ENCODE results near the gene PAPOLG.
A peak's percentile ranks its signal among the peaks of the same experiment; 100 is the strongest.
"Not testable (repeated sequence)": the region's sequence is repeated elsewhere in the genome, so short reads cannot be mapped to it uniquely, and the experiment has no call there.

Gene PAPOLG

GRCh38 chr2:60775048-60775639 is 19.1 kb downstream of the PAPOLG start:
- DNase-seq = no peak

GRCh38 chr2:60778352-60778751 is 22.3 kb downstream of the PAPOLG start:
- no peak for DNase-seq

DNA sequence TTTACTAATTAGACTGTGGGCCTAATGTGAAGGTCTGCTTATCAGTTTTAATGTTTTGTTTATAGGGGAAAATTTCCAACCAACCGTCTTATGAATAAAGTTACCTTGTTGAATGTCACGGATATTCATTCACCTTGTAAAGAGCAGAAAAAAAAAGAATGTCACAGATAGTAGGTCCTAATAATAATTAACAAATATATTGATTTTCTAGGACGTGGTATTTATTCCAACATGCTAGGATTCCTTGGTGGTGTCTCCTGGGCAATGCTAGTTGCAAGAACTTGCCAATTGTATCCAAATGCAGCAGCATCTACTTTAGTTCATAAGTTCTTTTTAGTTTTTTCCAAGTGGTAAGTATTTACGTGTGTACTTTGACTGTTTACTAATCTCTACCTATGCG is 23.4 kb downstream of the PAPOLG start:
- no peak for DNase-seq

GRCh38 chr2:60780721-60781120 is 24.7 kb downstream of the PAPOLG start:
- no peak for DNase-seq

DNA sequence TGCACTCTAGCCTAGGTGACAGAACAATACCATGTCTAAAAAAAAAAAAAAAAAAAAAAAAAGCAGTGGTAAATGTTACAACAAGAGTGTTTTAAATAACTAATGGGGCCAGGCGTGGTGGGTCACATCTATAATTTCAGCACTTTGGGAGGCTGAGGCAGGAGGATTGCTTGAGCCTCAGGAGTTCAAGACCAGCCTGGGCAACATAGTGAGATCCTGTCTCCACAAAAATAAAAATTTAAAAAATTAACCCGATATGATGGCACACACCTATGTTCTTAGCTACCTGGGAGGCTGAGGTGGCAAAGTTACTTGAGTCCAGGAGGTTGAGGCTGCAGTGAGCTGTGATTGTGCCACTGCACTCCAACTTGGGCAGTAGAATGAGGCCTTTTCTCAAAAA is 37.1 kb downstream of the PAPOLG start:
- no peak for DNase-seq

DNA sequence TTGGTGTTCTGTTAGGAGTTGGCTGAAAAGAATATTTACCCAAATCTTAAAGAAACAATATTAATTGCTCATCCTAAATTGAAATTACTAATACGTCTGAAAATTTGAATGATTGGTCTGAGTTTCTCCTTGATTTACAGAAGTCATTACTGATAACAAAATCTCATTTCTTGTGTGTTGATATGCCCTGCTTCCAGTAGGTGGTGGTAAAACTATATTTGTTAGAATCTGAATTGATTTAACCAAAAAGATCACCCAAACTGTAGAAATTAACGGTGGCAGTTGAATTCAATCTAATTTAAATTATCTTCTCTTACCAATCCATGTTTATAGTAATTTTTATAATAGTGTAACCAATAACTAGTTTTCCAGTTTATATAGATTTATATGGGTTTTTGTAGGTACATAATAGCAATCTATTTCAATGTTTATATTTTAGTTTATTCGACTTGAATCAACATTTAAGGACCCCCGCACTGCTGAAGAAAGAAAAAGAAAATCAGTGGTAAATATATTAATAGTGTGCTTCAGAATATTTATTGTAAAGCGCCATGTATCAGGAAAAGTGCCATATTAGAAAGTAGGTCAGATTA is 38.3 kb downstream of the PAPOLG start:
- DNase-seq = no peak

DNA sequence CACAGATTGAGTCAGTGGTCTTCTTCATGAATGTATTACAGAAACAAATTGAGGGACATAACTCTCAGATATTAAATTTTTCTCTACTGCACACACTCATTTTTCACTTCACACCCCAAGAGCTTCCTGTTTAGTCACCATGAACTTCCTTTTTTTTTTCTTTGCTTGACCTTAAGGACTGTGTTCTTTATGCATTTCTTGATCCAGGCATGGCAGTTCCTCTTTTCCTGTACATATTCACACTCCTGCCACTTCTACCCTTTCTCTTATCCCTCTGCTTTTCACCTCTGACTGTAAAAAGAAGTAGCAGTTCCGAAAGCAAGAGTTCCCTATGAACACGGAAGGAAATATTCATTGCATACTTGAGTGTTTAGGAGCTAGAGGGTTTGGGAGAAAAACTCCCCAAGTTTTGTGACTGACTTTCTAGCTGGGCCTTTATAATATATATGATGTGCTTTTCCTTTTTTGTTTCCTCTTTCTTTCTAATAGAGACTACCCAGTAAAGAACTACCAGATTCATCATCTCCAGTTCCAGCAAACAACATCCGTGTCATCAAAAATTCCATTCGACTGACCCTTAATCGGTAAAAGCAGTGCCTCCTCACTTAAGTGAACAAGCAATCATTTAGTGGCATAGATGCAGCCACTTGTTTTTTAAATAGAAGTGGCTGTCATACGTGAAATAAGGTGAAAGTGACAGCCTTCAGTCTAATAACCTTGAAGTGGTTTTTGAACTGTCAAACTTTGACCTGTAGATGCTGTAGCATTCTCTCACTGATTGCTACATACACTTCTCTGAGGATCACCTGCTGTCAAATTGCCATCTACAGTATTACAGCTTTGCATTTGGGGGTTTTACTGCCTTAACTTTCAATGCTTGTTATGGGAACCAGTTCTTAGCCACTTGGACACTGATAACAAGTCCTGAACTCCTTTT is 40.8 kb downstream of the PAPOLG start:
- peak; percentile 30 for DNase-seq

DNA sequence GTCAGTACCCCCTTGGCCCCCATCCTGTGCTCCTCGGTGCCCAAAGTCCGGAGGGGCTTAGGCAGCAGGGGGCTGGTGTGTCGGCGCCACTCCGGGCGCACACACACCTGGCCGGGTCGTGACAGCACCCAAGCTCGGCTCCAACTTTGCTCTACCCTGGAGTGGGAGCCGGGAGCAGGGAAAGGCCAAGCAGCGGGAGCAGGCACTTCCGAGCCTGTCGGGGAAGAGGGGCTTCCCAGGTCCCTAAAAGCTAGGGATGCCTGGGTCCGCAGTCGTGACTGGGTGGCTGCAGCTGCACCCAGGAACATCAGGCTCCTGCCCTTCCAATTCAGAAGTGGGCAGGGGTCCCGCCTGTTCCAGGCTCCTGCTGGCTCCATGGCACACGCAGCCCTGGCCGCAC is 48.4 kb downstream of the PAPOLG start:
- DNase-seq = no peak

DNA sequence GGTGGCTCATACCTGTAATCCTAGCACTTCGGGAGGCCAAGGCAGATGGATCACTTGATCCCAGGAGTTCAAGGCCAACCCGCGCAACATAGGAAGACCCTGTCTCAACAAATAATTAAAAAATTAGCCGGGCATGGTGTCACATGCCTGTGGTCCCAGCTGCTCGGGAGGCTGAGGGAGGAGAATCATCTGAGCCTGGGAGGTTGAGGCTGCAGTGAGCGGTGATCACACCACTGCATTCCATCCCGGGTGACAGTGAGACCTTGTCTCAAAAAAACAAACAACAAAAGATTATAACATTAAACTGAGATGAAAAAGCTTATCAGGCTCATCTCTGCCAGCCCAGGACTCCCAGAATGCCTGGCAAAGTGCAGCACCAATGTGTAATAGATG is 50.5 kb downstream of the PAPOLG start:
- no peak for DNase-seq

- no peak for DNase-seq
Measured at GRCh38 chr2:60806988-60807681, 51.1 kb downstream of the PAPOLG start.

- DNase-seq = no peak
Measured at GRCh38 chr2:60808330-60808801, 52.3 kb downstream of the PAPOLG start.

DNA sequence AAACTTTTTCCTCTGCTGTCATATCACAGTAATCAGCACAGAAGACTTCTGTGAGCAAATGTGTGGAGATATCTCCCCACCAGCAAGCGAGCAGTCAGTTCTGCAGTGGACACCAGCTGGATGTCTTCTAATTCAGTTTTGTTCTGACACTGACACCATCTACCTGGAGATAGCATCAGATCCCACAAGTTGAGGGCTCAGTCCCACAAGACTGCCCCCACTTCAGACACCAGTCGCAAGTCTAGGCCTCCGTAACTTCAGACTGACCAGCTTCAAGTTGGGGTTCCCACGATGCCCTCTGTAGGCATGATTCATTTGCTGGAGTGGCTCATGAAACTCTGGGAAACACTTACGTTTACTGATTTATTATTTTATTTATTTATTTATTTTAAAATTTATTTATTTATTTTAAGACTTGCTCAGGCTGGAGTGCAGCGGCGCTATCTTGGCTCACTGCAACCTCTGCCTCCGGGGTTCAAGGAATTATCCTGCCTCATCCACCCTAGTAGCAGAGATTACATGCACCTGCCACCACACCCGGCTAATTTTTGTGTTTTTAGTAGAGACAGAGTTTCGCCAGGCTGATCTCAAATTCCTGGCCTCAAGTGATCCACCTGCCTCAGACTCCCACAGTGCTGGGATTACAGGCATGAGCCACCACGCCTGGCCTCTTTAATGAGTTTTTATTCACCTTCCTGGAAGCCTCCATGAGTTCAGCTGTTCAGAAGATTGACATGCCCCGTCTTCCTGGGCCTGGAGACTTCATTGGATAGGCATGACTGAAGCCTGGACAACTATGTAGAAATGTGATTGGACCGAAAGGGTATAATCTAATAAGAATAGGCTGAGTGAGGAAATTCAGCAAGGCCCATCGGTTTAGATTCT is 55.7 kb downstream of the PAPOLG start:
- DNase-seq = no peak

DNA sequence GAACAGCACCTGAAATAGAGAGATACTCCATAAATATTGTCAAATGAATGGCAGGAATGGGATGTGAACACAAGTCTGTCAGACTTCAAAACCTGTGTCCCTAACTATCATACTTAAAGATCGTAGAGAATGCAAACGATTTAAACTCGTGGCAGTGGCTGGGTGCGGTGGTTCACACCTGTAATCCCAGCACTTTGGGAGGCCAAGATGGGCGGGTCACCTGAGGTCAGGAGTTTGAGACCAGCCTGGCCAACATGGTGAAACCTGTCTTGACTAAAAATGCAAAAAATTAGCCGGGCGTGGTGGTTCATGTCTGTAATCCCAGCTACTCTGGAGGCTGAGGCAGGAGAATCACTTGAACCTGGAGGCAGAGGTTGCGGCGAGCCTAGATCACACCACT is 61.1 kb downstream of the PAPOLG start:
- DNase-seq = not testable (repeated sequence)

- no peak for DNase-seq
Measured at GRCh38 chr2:60818272-60818671, 62.2 kb downstream of the PAPOLG start.

DNA sequence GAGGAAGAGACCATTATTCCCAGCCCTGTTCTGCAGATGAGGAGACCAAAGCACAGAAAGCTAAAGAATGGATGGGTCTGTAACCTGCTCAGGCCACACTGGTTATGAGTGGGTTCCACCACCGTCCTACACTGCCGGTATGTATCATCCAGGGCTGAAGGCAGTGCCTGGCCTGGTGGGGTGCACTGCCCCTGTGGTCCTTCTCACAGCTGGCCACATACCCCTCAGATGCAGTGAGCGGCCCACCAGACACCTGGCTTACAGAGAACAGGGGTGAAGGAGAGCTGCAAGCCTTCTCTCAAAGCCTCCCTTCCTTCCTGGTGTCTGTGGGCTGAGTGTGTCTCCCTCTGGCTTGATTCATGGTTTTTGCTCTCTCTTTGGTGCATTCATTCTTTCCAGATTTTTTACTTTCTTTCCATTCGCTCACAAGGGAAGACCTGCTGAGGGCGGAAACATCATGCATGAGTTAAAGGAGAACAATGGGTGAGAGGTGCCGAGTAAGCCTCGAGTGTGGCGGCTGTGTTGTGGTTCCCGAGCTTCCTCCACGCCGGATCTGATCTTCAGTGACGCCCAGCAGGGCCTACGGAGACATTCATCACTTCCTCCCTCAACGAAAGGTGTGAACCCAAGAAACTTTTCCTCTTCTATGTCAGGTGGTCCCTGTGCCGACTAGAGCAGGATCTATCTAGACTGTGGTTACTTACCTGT is 63.2 kb downstream of the PAPOLG start:
- DNase-seq = no peak

- no peak for DNase-seq
Measured at GRCh38 chr2:60819936-60820335, 63.9 kb downstream of the PAPOLG start.

GRCh38 chr2:60820416-60821132 is 64.5 kb downstream of the PAPOLG start:
- no peak for DNase-seq

- no peak for DNase-seq
Measured at GRCh38 chr2:60821133-60821469, 65.0 kb downstream of the PAPOLG start.

DNA sequence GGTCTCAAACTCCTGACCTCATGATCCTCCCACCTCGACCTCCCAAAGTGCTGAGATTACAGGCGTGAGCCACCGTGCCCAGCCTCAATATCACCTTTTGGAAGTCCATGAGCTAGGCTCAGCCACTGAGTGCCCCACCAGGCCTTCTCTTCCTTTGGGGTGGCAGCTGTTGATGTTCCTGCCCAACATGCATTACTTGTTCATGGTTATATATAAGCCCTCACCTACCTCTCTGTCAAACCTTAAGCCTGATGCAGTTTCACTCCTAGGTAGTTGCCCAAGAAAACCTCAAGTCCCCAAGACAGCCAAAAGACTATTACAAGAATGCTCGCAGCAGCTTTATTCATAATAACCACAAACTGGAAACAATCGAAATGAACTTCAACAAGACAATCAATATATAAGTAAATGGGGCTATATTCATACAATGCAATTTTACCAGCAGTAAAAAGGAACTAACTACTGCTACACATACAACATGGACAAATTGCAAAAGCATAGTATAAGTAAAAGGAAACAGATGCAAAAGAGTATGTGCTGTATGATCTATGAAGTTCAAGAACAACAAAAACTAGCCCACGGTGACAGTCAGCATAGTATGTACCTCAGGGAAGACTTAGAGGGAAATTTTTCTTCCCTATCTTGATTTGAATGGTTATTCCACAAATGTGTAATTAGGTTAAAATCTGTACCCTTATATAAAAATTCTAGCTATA is 65.7 kb downstream of the PAPOLG start:
- DNase-seq = no peak

DNA sequence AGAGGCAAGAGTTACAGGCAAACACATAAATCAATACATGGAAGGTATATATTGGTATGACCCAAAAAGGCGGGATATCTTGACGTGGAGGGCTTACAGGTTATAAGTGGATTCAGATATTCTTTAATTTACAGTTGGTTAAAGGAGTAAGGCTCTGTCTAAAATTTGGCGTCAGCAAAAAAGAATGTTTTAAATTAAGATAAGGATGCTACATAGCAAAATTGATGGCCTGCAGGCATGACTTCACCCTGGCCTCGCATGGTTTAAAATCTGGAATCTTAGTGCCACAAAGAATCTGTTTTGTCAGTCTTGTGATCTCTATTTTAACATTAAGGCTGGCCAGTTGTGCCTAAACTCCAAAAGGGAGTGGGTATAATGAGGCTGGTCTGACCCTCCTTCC is 66.9 kb downstream of the PAPOLG start:
- DNase-seq = no peak

Data from KG1 (cell line).